GM21515 (cell line): ENCODE measurements around the gene CRIP1.

Experiments used
- ATAC-seq: cut with Tn5 transposase; IDR thresholded peaks from one replicate; pipeline ENCODE4 v1.9.1; 2021; ENCODE audit not compliant: unreplicated experiment

Gene CRIP1

GRCh38 chr14:105492031-105492970 lies 5.6 kb downstream of the CRIP1 start:
- no peak for ATAC-seq

DNA sequence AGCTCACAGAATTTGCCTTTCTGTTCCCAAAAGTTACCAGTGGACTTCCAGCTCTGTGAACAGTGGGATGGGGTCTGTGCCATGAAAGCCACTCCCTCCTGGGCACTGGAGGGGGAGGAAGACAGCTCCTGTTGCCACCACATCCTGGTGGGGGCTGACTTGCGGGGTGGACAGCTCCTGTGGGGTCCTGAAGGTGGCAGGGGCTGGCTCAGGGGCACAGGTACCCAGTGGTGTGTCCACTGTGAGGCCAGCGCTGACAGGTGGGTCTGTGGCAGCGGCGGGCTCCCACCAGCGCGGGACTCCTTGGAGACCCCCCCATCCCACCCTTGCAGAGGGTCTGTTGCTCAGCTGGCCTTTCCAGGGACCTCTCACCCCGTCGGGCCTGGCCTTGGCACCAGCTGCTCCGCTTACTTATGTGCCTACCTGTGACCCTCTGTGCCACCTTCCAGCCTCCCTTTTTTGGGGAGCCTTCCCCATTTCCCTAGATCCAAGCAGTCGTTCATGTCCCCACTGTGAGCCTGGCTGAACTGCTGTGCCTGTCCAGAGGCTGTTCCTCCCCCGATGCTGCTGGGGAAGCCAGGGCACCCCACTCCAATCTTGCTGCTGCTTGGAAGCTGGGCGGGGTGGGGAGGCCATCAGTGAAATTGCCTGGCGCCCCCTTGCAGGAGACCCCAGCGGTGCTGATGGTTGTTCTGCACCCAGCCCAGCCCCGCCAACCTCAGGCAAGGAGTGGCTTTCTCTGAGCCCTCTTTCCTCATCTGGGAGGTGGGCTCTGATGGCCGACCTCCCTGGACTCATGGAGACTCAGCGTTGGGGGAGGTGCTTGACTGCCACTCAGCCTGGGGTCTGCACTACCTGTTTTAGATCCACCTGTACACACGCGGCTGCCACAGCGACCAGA lies 6.5 kb downstream of the CRIP1 start:
- no peak for ATAC-seq

DNA sequence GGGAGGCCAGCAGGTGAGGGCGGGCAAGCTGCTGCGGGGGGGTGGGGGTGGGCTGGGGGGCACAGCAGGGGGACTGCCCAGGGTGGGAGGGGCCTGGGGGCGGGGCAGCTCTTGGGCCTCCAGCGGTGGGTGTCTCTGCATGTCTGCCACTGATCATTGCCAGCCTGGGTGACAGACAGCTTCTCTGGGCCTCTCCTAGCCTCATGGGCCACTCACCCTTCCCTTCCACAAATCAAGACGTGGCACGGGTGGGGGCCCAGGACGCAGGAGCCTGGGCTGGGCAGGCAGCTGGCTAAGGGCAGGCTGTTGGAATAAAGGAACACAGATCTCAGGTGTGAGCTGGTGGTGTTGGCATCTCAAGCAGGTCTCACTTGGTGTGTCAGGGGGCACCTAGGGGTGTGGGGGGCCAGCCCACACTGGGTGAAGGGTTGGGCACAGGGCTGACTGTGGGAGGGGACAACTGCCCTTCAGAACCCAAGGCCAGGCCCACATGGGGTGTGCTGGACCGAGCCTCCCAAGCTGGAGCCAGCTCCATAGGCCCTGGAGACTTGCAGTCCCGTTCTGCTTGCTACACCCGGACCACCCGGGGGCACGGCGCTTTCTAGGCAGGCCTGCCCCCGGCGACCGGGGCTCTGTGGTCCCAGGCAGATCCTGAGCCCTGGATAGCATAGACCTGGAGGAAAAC lies 7.4 kb downstream of the CRIP1 start:
- ATAC-seq = no peak

DNA sequence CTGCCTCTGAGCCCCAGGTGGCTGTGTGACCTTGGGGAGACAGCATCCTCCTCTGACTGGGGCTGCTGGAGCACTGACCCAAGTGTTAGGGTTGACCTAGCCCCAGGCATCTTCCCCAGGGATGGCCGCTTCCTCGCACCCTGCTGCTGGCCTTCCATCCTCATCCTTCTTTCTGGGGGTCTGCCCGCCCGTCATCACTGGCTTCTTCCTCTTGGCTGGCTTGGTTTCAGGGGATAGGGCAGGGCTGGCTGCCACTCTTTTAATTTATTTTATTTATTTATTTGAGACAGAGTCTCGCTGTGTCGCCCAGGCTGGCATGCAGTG lies 7.9 kb downstream of the CRIP1 start:
- no peak for ATAC-seq

DNA sequence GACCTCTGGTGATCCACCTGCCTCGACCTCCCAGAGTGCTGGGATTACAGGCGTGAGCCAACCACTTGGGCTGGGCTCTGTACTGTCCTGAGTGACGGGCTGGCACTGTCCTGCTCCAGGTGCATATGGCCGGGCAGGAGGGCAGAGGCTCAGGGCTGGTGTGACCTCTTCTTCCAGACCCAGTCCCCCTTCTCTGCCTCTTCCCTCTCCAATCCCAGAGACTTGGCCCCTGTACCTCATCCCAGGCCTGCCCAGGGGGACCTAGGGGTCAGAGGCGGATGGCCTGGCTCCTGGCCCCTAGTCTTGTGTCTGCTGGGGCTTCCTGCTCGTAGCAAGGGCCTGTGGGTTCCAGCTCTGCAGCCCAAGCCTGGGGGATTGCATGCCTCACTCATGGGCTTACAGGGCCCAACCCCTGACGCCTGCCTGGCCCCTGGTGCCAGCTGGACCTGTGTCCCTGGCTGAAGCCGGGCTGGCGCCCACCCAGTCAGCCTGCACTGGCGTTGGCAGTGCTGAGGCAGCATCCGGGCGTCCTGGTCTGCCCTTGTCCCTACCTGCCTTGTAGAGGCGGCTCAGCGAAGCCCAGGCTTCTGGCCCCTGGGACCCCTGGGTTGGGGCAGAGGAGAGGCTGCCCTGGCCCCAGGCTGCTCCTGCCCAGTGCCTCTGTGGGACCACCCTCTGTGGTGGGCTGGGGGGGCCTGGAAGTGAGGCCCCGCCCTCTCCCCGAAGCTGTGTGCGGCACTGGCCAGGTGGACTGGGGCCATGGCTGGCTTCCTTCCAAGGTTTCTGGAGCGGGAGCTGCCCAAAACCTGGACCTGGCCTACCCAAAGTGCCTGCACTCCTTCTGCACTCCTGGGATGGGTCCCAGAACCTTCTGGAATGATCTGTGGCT lies 8.7 kb downstream of the CRIP1 start:
- no peak for ATAC-seq

DNA sequence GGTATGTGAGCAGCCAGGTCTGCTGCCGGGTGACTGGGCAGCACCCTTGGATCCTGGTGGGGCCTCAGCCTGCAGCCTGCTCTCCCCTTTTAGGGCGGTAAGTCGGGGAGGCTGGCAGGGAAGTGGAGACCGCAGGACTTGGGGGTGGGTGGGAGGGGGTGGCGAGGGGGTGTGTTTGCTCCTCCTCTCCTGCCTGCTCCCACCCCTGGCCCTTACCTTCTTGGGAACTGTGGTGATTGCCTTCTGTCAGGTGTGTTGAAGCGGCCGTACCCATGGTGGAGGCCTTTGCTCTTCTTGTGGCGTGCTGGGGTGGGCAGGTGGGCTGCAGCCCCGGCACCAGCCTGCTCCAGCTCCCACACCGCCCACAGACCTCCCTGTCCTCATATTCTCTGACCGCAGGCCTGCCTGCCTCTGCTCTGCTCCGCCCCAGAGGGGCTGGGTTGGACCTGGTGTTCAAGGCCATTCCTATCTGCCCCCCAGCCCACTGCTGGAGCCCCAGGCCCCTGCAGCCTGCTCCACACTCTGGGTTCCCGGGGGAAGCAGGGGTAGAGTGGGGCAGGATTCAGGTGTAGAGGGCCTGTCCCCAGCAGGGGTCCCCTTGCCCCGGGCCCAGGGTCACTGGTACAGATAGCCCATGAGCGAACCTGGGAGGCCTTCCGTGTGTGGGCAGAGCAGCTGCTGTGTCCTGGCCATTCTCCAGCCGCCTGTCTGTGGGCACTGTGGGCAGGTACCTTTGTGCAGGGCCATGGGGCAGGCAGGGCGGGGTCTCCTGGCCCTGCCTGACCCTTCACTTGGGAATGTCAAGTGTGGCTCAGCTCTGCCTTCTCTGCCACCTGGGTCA lies 9.5 kb downstream of the CRIP1 start:
- ATAC-seq = no peak

DNA sequence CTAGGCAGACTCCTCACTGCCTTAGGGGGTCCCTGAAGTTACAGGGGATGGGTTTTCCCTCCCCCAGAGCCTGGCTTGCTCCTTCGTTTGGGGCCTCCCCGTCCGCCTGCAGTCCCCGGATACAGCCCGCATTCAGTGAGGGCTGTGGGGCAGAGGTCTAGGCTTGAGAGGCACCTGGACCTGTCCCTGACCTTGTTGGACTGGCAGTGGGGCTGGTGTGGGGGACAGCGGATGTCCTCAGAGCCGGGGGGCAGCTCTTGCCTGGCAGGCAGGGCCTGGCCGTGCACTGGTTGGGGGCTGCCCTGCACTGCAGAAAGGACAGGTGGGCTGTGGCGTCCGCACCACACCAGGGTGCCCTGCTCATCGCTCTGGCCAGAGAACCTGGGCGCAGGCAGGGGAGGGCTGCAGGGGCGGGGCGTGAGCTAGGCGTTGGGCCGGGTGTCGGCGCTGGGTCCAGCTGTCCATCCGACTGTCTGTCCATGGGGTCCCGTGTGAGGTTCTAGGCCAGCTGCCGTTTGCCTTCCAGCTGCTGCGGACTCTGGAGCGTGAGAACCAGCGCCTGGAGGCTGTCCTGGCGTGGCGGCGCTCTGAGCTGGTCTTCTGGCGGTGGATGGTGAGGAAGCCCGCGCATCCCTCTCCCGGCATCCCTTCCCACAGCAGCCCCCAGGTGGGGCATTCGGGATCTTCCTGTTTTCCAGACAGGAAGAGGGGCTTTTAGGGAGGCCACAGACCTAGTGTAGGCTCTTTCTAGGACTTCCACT lies 10.3 kb downstream of the CRIP1 start:
- ATAC-seq = no peak

- no peak for ATAC-seq
Measured at GRCh38 chr14:105497671-105498429, 11.2 kb downstream of the CRIP1 start.

GRCh38 chr14:105498430-105499255 lies 12.0 kb downstream of the CRIP1 start:
- ATAC-seq = no peak

DNA sequence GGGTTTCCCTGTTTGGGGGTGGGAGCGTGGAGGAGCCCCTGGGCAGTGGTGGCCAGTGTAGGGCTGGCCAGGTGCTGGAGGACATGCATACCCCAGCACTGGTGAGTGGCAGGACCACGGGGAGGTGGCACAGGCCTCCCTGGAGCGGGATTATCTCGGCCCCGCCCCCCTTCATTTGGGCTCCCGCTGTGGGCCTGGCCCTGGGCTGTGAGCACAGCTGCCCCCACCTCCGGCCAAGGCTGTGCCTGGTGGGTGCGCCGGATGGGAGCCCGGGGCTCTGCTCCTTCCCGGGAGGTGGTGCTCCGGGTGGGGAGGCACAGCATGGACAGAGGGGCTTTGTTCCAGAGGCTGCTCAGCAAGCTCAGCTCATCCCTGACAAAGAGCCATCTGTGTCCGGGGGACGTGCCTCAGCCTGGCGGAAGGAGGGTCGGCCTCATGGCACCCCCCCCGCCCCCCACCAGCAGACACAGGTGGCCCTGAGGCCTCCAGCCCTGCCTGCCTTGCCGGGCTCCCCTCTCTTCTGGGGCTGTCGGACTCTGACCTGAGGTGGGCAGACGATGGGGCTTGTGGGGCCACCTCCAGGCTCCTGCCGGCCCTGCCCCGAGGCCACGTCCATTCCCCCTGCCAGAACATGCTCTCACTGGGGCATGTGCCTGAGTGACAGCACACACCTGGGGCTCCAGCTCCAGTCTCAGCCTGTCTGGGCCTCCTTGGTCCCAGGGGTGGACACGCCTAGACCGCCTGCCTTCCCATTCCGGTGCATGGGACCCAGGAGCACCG lies 12.8 kb downstream of the CRIP1 start:
- ATAC-seq = no peak

- ATAC-seq = no peak
Measured at GRCh38 chr14:105500036-105500725, 13.5 kb downstream of the CRIP1 start.

GRCh38 chr14:105500726-105501101 lies 14.0 kb downstream of the CRIP1 start:
- ATAC-seq = no peak

GRCh38 chr14:105501504-105502291 lies 15.0 kb downstream of the CRIP1 start:
- ATAC-seq = no peak

GRCh38 chr14:105502446-105503295 lies 16.0 kb downstream of the CRIP1 start:
- no peak for ATAC-seq
